Erythroblast (primary cell): ENCODE measurements around the gene ODAPH.

Source experiments
- GATA1 ChIP-seq: IDR thresholded peaks from 2 replicates; pipeline ENCODE4 v1.6.1; 2011; ENCODE audit warnings: low read depth, mild to moderate bottlenecking, control low read depth, low read length, moderate library complexity
- POLR2A ChIP-seq: IDR thresholded peaks from 2 replicates; pipeline ENCODE4 v1.6.1; 2011; ENCODE audit warnings: mild to moderate bottlenecking, low read length

GRCh38 chr4:75612306-75612705, 56.4 kb downstream of the ODAPH start:
- TF ChIP-seq POLR2A (no peak), GATA1 (no peak)
